A673 (cell line): ENCODE data around the gene ADARB2.

ENCODE experiments used
- CTCF ChIP-seq: fragments of 300-800, 200-600 bp; sonication (generic); conservative IDR thresholded peaks from 2 replicates; pipeline ENCODE4 v1.5.1; 2017; ENCODE audit warnings: low read depth, mild to moderate bottlenecking, antibody characterized with exemption, low read length, moderate library complexity, mixed read lengths
- EZH2 ChIP-seq: fragments of 200-600 bp; sonication (generic); IDR thresholded peaks from 2 replicates; pipeline ENCODE4 v1.6.1; 2017; ENCODE audit warnings: borderline replicate concordance, low read depth, mild to moderate bottlenecking, mixed read lengths, antibody characterized with exemption, low read length; ENCODE audit not compliant: poor library complexity, severe bottlenecking

- no peak for TF ChIP-seq CTCF
- no peak for TF ChIP-seq EZH2
These were observed 407.7 kb downstream of the ADARB2 start for GRCh38 chr10:1329622-1330021.
